NCI-H82 treated with DMSO at 0.1 percent for 48 hours (cell line): Measurements from ENCODE around the gene SHROOM3.

Experiments used
- DNase-seq: peaks from one replicate; lab custom pipeline; 2025; ENCODE audit not compliant: unreplicated experiment; lab: John Stamatoyannopoulos, UW

SHROOM3 gene

DNA sequence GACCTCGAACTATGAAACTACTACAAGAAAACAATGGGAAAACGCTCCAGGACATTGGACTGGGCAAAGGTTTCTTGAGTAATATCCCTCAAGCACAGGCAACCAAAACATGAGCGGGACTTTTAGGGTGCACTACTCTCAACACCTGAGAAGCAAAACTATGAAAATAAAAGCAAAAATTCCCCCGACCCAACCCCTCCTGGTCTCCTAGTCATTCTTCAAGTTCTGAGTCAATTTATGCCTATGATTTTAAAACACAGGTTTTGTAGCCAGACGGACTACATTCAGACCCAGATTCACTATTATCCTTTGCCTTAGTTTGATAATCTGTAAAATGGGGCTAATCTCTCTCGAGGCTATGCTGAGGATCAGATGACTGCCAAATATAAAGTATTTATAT is 365.9 kb downstream of the SHROOM3 start:
- DNase-seq = no peak

DNA sequence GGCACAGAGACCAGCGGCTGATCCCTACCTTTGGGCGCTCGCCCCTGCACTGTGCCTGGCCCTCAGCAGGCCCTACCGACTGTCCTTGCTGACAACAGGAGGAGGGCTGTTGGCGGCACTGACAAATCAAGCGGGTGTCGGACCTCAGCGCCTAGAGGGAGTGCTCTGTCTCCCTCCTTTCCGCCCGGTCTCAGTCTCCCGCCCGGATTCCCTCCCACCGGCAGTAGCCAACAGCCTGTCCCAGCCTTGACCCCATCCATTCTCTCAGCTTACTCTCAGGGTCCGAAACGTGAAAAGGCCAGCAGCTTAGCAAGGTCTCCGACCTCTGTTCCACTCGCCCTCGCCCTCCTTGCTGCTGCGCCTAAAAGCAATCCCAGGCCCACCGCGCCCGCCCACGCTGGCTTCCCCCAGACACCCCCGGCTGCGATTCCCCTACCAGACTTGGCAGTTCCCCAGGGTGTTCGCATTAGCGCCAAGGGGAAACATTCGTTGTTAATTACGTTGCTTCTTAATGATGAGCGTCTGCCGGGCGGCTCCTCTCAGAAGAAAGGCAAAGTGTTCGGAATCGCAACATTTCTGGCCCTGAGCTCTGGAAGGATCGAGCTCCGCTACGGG is 366.7 kb downstream of the SHROOM3 start:
- DNase-seq = no peak

DNA sequence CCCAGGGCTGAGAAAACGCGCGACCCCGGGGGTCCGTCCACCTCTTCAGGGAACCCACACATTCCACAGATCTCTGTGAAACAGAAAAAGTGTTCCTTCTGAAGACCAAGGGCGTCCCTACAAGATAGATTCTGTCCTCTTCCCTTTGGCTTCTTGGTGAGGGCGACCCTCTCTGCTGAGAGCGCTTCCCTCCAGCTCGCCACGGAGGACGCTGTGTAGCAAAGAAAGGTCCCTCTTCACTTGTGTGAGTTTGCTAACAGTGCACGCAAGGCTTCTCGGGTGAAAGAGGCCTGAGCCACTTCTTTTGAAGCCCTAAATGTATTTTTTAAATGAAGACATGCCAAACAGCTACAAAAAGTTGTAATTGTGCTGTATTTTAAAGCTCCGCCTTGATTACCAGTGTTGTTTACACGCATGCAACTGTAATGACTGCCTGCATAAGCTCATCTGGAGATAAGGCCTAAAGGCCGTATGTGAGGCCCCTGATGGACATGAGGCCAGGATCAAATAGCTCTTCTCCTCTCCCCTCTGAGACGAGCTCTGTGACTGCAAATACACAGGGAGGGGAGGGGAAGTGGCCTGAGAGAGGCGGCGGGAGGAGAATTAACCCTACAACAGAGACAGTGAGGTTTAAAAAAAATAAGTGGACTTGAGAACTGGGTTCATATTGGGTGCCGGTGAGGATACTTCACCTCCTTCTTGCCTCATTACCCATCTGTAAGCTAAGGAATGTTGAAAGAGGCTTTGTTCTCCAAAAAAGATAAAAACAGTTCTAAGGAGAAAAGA is 367.4 kb downstream of the SHROOM3 start:
- DNase-seq = no peak

DNA sequence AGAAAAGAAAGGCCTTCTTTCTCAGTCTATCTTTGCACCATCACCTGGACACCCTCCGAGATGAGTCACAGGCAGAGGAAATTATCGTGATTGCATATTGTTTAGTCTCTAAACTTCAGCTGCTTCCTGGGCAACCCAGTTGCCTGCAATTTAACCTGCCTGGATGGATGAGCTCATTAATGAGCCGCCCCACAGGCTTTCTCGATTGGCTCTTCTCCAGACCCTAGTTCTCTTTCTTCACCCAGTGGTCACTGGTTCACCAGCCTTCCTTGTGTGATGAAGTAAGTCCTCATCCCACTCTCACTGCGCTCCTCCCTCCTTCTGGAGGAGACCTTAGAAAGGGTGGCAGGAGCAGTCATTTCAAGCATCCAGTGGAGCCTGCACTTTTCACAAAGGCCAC is 368.5 kb downstream of the SHROOM3 start:
- DNase-seq = no peak

DNA sequence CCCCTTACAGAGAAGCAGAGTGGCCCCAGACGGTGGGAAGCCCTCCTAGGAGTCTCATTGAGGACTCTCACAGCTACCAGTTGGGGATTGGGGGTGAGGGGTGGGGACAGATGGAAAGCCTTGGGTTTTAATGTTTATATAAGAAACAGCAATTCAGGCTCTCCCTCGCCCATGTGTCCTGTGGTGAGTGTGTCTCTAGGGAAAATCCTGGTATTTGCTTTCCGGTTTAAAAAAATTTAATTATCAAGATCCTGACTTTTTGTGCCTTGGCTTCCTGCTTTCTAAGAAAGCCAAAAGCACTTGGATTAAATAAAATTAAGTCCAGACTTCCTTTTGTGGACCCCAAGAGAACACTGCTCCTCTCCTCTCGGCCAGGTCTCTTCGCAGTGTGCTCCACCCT is 369.1 kb downstream of the SHROOM3 start:
- no peak for DNase-seq

DNA sequence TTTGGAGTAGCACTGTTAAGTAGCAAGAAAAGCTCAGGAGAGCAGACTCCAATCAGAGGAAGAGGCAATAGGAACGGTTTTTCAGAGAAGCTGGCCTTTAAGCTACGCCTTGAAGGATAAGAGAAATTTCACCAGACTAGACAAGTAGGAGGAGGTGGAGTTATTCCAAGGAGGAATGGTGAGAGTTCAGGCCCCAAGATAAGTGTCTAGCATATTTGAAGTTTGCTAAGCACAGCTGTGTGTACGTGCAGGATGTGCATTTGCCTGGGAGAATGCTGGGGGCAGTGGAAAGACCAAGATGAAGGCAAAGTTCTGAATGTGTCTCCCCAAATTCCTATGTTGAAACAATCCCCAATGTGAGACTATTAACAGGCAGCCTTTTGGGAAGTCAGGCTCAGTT is 371.3 kb downstream of the SHROOM3 start:
- DNase-seq = no peak

DNA sequence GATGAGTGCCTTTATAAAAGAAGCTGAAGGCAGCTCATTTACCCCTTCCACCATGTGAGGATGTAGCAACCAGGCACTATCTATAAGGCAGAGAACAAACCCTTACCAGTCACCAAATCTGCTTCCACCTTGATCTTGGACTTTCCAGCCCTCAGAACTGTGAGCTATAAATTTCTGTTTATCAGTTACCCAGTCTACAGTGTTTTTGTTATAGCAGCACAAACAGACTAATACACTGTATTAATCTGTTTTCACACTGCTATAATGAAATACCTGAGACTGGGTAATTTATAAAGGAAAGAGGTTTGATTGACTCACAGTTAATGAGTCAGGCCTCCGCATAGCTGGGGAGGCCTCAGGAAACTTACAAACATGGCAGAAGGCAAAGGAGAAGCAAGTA is 371.7 kb downstream of the SHROOM3 start:
- DNase-seq = no peak

DNA sequence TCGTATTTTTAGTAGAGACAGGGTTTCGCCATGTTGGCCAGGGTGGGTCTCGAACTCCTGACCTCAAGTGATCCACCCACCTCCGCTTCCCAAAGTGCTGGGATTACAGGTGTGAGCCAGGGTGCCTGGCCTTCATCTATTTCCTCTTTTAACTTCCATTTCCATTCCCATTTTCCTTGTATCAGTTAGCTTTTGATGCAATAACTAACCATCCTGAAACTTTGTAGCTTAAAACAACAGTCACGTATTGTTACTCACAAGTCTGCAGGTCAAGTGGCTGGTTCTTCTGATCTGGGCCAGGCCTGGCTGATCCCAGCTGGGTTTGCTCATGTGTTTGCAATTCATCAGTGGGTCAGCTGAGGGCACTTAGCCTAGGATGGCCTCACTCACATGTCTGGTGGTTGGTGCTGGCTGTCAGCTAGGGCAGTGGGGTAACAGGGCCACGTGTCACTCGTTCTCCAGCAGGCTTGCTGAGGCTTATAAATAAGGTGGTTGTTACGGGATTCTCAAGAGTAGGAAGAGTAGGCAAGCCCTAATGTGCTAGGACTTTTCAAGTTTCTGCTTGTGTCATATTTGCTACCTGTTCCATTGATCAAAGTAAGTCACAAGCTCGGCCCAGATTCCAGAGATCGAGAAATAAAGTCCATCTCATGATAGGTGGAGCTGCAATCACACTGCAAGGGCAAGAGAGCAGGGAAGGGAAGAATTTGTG is 374.7 kb downstream of the SHROOM3 start:
- DNase-seq = no peak

DNA sequence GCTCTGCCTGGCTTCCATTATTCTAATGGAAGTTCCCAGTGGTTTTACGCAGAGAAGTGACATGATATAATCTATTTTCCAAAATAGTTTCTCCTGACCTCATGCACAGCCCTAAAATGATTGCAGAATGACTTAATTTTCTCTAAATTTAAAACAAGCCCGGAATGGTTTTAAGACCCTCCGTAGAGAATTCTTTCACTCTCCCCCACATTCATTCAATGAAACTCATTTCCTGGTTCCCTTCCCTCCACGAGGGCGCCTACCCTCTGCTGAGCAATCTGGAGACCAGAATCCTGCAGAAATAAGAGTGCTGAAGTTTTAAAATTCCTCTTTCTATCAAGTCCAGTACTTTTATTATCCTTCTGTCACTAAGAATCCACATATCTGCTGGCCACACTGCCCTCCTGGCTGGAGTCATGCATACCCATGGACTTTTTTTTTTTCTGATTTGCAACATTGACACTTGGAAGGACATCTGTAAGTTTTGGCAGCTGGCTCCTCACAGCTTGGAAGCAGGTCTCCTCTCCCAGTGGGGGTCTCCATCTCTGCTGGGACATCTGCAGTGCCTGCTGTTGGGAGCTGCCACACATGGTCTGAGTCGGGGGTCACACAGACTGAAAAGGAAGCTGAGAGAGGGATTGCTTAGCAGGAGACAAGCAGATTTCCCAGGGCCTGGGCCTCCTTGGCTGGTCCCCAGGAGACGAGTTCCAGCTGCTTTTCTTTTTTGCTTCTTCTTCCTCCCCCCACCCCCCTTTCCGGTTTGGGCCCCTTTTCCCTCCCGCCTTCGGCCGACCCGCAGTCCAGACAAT is 376.8 kb downstream of the SHROOM3 start:
- no peak for DNase-seq

DNA sequence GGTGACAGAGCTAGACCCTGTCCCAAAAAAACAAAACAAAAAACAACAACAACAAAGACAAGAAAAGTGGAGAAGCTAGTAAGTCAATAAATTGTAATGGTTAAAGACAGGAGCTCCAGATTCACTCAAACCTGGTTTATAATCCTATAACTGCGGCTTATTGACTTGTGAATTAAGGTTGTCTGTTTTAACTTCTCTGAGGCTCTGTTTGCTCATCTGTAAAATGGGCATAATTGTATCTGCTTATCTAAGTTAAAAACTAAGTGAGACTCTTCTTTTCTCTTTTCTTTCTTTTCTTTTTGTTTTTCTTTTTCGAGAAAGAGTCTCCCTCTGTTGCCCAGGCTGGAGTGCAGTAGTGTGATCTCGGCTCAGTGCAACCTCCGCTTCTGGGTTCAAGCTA is 378.0 kb downstream of the SHROOM3 start:
- DNase-seq = no peak

DNA sequence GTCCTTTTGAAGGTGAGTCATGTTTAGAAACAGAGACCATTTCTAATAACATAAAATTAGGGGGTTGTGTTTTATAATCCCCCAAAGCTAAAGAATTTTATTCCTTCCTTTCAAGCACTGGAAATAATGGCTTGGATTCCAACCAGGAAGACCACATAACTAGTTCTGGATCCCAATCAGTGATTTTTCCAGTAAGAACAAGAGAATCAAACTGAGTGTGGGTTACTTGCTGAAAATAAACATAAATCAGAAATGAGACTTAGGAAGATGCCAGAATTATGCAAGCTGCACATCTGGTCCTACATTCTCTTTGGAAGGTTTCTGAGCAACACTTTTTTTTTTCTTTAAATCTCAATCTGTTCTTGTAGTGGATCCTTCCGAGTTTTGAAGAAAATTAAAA is 386.6 kb downstream of the SHROOM3 start:
- no peak for DNase-seq

DNA sequence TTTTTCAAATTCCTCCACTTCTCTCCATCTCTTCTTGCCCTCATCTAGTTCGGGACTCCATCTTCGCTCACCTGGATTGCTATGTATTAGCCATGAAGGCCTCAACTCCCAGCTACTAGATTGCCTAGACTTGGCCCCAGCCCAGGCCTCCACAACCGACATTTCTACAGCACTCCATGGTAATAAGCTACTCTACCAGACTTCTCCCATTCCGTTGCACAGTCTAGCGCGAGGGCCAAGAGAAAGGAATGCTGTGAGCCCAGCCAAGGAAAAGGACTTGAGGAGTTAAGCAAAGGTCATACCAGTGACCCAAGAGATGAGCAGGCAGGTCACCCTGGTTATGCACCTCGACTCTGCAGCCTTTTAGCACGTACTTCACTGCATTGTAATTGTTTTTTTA is 387.3 kb downstream of the SHROOM3 start:
- DNase-seq = no peak

DNA sequence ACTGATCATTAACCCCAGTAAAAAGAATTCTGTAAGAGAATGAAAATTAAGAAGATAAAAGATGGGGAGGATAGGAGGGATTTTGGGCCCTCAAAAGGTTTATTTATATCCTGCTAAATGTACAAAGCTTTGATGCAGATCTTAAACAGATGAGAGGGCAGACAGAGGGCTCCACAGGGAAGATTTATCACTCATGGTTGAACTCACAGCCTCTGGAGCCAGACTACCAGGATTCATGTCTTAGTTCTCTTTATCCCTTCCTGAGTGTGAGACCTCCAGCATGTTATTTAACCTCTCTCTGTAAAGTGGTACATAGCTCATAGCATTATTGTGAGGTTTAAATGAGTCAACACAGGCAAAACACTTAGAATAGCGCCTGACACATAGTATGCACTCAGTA is 388.5 kb downstream of the SHROOM3 start:
- DNase-seq = no peak

DNA sequence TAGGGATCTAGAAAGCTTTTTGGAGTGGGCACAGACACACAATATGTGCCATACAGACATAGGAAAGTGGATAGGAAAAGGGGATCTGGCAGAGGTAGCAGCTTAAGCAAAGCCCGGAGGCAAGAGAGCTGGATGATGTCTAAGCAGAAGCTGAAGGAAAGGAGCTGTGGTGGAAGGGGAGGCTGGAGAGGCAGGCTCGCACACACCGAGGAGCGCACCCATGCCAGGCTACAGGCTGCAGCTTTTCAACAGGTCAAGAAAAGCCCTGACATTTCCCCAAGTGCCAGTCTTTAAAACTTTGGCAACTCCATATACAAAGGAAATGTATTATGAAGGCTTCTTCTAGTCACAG is 395.6 kb downstream of the SHROOM3 start:
- no peak for DNase-seq

DNA sequence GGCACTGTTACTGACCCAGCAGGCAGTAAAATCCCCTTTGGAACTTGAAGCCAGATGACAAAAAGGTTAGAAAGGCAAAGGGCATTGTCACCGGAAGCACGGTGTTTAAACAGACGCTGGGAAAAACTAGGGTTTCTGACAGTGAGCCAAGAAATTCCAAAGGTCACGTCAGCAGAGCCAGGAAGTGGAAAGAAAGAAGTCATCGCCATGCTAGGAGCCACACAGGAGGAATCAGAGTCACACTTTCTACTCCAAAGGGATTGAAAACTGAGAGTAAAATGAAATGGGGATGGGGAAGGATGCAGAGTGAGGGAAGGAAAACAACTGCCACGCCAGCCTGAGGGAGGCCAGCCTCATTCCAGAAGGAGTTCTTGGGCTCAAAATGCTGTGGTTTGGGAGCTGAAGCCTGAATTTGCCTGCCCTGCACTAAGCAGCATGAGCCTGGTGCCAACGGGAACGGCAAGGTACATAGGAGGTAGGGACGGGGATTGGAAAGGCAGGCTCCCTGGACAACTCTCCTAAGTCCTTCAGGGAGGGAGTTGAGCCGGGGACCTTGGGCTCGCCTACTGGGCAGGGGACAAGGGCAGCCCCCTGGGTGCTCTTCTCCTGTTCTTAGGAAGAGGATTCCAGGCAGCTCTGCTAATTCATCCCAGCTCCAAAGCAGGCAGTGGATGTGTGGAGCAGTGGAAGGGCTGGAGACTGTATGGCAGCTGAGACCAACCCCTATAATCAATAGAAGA is 396.1 kb downstream of the SHROOM3 start:
- DNase-seq = no peak

DNA sequence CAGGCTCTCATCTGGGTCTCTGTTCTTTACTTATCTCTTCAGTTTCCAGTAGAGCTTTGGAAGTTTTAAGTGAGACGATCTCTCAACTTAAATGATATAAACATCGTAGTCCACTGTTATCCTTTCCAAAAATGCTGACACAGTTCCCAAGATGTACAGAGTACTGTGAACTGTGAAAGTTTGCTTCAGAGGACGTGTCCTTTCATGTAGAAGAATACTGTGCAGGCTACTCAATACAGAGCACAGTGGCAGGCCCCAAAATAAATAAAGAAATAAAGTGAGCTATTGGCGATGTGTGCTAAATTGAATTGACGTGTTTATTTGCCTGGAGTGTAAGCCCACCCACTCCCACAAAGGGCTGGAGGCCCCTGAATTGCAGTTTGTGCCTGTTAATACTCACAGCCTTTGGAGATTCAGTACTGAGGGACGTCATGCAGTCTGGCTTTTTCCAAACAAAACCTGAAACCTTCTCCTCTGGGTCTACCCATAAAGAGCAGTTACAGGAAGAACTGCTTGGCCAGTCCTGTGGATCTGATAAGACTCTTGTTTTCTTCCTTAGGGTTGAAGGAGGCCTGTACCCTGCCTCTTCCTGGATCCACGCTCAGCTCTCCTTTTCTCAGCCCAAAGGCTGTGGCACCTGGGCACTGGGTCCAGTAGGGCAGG is 396.8 kb downstream of the SHROOM3 start:
- DNase-seq = no peak
